Measurements from ENCODE around the gene SHANK1. TPM values are rescaled to one million over a fixed set of nuclear protein-coding genes. Genes with fewer than 3 reads are reported as not detected.

Gene SHANK1
- total and polyA plus RNA-seq, 8 donors, result 0.06 to 0.69 (median 0.19) TPM; not detected in 1

DNA sequence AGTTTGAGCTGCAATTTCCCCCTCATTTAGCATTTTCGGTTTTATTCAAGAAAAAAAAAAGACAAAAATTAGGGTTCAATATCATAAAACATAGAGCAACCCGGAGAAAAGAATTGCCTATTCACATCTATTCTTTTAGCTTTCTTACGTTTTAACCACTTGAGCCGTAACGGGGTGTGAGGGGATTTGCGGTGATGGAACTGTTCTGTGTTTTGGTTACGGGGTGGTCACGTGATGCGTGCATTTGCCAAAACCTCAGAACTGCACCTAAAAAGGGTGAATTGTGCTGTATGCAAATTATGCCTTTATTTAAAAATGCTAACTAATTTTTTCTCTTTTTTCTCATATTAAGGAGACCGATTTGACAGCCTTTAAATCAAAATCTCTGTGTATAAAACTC is 25.6 kb upstream of the SHANK1 start:
- Histone ChIP-seq H3K4me1 (no peaks in the 10 kb centered on the region), H3K27ac (no peak overlapping the region), H3K9me3 (no peaks in the 10 kb centered on the region), H3K4me3 (no peak overlapping the region), H3K36me3 (no peaks in the 10 kb centered on the region), H3K27me3 (peaks cover 0 to 8% (median 0%) of the 10 kb centered on the region in 4 donors)
- DNase-seq (no peak), FAIRE-seq (no peak), ATAC-seq (no peak)
- intact Hi-C loops (cut with DNase I), result no loop called here
- WGBS, 2 donors, result 58 to 70% methylated on average over 10 of the region's 10 CpGs
- TF ChIP-seq, protein P1, sequence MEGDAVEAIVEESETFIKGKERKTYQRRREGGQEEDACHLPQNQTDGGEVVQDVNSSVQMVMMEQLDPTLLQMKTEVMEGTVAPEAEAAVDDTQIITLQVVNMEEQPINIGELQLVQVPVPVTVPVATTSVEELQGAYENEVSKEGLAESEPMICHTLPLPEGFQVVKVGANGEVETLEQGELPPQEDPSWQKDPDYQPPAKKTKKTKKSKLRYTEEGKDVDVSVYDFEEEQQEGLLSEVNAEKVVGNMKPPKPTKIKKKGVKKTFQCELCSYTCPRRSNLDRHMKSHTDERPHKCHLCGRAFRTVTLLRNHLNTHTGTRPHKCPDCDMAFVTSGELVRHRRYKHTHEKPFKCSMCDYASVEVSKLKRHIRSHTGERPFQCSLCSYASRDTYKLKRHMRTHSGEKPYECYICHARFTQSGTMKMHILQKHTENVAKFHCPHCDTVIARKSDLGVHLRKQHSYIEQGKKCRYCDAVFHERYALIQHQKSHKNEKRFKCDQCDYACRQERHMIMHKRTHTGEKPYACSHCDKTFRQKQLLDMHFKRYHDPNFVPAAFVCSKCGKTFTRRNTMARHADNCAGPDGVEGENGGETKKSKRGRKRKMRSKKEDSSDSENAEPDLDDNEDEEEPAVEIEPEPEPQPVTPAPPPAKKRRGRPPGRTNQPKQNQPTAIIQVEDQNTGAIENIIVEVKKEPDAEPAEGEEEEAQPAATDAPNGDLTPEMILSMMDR (IDR thresholded peaks at IDR 0.05), result no peak

DNA sequence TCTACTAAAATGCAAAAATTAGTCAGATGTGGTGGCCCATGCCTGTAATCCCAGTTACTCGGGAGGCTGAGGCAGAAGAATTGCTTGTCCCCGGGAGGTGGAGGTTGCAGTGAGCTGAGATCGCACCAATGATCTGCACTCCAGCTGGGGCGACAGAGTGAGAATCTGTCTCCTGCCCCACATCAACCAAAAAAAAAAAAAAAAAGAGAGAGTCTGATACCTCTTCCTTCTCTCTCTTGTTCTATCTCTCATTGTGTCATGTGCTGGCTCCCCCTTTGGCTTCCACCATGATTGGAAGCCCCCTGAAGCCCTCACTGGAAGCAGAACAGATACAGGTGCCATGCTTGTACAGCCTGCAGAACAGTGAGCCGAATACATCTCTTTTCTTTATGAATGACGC is 23.9 kb upstream of the SHANK1 start:
- no peak for FAIRE-seq

DNA sequence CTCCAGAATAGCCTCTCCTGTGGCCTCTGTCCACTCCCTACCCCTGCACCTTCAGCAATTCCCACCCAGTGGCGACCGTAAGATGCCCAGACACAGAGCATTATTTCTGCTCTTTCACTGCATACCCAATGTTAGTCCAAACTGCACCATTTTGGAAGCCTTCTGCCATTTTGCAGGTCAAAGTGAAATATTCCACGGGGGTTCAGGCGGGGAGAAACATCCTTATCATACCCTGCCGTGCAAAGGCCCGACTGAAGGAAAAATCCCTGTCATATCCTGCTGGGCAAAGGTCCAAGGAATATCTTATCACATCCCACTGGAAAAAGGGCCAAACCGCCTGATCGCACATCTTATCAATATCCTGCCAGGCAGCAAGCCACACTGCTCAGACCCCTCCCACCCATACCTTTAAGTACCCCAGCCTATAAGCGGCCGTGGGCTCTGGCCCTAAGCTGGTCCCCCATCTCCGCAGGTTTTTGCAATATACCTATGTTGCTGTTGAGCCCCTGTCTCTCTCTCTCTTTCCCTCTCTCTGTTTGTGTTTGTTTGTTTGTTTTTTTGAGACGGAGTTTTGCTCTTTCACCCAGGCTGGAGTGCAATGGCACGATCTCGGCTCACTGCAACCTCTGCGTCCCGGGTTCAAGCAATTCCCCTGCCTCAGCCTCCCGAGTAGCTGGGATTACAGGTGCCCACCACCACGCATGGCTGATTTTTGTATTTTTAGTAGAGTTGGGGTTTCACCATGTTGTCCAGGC is 21.8 kb upstream of the SHANK1 start:
- Histone ChIP-seq H3K4me3 (no peak overlapping the region), H3K9me3 (no peaks in the 10 kb centered on the region), H3K27me3 (peaks cover 0 to 17% (median 0%) of the 10 kb centered on the region in 4 donors), H3K4me1 (no peaks in the 10 kb centered on the region), H3K36me3 (no peaks in the 10 kb centered on the region), H3K27ac (no peak overlapping the region)
- ATAC-seq (no peak), DNase-seq (no peak), FAIRE-seq (no peak)
- intact Hi-C loops (cut with DNase I), result no loop called here
- 38 to 47% methylated on average over 18 of the region's 18 CpGs for WGBS, 2 donors
- TF ChIP-seq, protein P1 (IDR thresholded peaks at IDR 0.05), result no peak

More for the DNA sequence above, 23.9 kb upstream of the SHANK1 start:
- H3K9me3 ChIP-seq, result no peaks in the 10 kb centered on the region
- H3K4me1 ChIP-seq, result no peaks in the 10 kb centered on the region
- H3K27ac ChIP-seq, result no peak overlapping the region
- no peak overlapping the region for H3K4me3 ChIP-seq
- ATAC-seq (no peak), DNase-seq (no peak)
- TF ChIP-seq, protein P1 (IDR thresholded peaks at IDR 0.05), result no peak
- H3K27me3 ChIP-seq, result peaks cover 0 to 20% (median 0%) of the 10 kb centered on the region in 4 donors
- 69 to 80% methylated on average over 6 of the region's 6 CpGs for WGBS, 2 donors
- intact Hi-C loops (cut with DNase I), result no loop called here
- H3K36me3 ChIP-seq, result no peaks in the 10 kb centered on the region

DNA sequence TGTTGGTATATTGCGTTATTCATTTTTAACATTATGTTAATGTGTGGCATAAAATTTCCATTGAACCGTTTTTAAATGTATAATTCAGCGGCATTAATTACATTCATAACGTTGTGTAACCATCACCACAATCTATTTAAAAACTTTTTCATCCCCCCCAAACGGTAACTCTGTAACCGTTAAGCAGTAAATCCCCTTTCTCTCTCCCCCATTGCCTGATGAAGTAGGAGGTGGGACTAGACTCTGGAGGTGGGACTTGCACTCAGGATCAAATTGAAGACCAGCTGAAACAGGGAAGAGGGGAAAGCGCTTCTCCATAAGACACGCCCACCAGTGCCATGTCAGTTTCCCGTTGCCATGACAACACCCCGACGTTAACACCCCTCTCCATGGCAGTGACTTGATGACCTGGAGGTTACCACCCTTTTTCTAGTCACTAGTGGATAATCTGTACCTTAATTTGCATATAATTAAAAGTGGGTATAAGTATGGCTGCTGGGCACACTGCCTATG is 20.4 kb upstream of the SHANK1 start:
- 46 to 51% methylated on average over 11 of the region's 11 CpGs for WGBS, 2 donors
- H3K9me3 ChIP-seq, result no peaks in the 10 kb centered on the region
- no peak overlapping the region for H3K4me3 ChIP-seq
- TF ChIP-seq, protein P1 (IDR thresholded peaks at IDR 0.05), result no peak
- FAIRE-seq (no peak), DNase-seq (no peak), ATAC-seq (no peak)
- H3K4me1 ChIP-seq, result no peaks in the 10 kb centered on the region
- intact Hi-C loops (cut with DNase I), result no loop called here
- H3K27ac ChIP-seq, result no peak overlapping the region
- no peaks in the 10 kb centered on the region for H3K36me3 ChIP-seq
- H3K27me3 ChIP-seq, result peaks cover 0 to 17% (median 0%) of the 10 kb centered on the region in 4 donors

All from pancreas (tissue), 10 donors.